HS-27A (cell line): ENCODE results near the gene NISCH.

Experiments used
- DNase-seq: peaks from one replicate; pipeline ENCODE4 v3.0.0-alpha.2; 2012; ENCODE audit warnings: low read depth, missing footprints

Gene NISCH

DNA sequence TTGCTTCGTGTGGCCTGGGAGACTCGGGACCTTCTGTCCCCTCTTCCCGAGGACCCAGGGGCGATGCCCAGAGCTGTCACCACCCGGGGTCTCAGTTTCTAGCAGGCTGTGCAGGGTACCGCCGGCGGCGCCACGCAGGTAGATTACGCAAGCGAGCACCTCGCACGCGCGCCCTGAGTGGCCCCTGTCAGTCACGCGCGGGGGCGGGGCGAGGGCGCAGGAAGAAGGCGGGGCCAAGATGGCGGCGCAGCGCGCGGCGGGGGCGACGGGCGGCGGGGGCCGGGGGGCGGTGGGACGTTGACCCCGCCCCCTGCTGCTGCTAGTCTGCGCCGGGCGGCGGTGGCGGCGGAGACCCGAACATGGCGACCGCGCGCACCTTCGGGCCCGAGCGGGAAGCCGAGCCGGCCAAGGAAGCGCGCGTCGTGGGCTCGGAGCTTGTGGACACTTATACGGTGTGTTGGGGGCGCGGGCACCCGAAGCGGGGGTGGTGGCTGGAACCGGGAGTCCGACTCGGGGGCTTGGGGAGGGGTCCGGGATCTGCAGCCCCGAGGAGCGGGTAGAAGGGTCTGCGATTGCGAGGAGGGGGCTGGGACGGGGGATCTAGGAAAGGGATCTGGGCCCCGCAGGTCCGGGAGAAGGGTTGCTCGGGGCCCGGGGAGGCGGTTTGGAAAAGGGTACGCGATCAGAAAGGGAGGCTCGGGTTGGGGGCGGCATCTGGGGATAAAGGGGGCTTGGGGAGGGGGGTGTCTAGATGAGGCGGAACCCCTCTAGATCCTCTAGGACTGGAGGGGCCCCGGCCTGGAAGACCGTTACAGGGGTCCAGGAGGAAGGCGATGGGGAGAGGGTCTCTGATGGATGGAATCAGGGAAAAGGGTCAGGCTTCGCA is at the start of gene NISCH:
Gene NISCH, plus strand, starts transcription at position 322 of the 886 bp plus-strand sequence. Its CDS starts 38 bp downstream, at position 360.
- DNase-seq: no peak

DNA sequence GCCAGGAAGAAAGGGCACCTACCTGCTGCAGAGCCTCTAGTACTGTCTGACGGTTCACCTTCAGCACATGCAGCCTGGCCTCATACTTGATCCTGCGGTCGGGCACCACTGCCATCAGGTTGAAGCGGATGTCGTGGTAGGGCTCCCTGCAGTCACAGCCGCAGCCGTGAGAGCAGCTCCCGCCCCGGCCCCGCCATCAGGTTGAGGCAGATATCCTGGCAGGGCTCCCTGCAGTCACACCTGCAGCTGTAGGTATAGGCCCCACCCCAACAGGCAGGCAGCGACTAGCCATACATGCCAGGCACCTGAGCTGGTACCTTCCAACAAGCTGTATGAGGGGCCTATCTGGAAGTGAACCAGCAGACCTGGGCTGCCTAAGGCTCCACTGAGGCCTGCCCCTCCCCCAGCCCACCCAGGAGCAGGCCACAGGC is 49.2 kb upstream of the NISCH start:
- DNase-seq: no peak

DNA sequence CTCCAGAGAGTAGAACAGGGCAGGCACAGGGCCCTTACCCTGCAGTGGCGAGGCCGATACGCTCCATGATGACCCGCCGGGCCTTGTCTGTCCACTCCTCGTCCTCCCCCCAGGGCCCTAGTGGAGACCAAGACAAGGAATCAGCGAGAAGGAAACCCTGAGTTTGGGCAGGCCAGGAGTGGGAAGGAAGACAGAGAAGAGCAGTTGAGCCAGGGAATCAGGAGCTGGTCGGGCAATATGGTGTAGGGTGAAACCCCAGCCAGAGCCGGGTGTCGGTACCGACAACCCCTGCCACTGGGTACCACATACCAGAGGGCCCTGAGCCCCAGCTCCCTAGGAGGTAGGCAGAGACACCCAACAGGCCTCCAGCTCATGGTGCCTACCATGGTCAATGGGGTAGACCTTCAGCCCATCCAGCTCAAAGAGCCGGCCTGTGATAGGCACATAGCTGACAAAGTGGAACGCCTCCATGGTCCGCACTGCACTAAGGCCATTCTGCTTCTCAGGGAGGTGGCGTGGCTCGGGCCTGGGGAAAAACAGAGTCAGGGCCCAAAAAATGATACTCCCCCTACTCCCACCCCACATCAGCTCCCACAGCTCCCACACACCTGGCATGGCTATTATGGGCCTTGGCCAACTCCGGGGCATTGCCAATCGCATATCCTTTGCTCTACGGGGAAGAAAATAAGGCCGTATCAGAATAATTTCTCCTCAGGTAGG is 48.5 kb upstream of the NISCH start:
- DNase-seq: no peak

DNA sequence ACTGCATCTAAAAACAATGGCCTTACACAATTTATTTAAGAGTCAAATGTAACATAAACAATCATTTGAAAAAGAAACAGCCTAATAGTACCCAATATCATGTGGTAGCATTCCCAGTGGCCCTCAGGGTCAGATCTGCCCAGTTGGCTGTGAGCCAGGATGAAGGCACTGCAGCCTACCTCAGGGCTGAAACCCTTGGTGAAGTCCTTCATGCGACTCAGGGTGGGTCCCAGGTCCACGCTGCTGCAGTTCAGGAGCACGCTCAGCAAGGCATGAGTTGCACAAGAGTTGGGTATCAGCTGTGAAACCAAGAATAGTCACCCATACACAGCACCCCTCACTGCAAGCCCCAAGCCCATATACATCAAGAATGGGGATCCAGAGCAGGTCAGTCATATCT is 47.6 kb upstream of the NISCH start:
- no peak for DNase-seq

DNA sequence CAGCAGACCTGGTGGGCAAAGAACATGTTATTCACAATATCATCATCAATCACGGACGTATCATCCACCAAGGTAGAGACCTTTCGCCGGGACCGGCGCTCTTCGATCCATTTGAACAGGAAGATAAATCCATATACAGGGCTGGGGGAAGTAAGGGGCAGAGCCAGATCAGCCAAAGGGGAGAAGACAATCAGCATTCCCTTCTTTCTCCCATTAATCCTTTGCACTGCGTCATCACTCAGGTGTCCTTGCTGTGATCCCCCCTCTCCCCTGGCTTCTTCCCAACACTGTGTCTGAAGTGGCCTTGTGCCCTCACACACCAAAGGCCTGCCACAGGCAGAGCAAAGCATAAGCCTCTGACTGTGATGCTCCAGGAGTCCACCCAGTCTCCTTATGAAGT is 46.9 kb upstream of the NISCH start:
- DNase-seq: no peak

DNA sequence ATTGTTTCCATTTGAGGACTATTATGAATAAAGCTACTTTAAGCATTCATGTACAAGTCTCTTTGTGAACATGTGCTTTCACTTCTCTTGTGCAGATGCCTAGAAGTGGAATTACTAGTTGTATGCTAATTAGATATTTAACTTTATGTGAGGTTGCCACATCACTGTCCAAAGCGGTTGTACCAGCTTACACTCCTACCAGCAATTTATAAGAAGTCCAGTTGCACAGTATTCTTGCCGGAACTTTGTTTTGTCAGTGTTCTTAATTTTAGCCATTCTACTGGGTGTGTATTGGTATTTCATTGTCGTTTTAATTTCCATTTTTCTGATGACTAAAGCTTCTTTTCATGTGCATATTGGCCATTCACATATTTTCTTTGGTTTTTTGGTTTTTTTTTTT is 39.6 kb upstream of the NISCH start:
- no peak for DNase-seq

DNA sequence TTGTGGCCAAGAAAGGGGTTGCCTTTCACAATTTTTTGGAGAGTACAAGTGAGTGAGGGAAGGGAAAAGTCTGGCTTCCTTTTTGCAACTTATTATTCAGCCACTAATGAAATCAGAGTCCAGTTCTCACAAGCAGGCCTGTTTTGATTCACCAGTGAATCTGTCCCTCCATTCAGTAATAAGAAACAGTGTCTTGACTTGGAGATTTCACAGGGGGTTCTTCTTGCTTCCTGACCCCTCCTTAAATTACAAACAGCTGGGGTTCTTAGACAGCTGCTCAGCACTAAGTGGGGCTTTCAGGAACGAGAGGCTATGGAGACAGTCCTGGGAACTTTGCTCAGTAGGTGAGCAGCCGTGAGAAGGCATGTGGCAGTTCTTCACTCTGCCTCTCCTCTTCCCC is 35.0 kb upstream of the NISCH start:
- no peak for DNase-seq

DNA sequence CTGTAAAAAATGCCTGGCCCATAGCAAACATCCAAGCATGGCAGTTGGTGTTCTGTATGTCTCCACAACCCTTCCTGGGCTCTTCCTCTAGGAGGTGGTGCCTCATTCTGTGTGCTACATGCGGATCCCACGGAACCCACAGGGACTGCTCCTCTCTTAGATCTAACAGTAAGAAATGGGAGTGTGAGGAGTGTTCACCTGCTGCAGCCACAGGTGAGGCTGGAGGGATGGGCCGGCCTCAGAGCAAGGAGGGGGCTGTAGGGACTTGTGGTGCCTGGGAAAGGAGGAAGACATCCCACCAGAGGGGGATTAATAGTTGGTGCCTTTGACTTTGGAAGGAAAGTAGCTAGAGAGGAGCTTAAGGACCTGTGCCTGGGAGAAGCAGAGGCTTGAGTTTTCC is 32.7 kb upstream of the NISCH start:
- DNase-seq: no peak

DNA sequence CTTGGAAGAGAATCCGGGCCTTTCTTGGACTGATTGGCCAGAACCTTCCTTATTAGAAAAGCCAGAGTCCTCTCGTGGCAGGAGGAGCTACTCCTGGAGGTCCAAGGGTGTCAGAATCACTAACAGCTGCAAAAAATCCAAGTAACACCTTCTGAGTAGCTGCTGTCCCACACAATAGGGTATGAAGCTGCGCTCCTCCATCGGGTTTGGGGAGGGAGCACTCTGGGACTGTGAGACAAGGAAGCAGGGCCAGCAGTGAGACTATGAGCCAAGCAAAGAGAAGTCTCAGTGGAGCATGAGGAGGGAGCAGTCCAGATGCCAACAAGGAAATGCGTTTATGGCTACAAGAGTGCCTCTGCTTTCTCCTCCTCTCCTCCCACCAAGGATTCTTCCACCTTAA is 32.2 kb upstream of the NISCH start:
- no peak for DNase-seq

DNA sequence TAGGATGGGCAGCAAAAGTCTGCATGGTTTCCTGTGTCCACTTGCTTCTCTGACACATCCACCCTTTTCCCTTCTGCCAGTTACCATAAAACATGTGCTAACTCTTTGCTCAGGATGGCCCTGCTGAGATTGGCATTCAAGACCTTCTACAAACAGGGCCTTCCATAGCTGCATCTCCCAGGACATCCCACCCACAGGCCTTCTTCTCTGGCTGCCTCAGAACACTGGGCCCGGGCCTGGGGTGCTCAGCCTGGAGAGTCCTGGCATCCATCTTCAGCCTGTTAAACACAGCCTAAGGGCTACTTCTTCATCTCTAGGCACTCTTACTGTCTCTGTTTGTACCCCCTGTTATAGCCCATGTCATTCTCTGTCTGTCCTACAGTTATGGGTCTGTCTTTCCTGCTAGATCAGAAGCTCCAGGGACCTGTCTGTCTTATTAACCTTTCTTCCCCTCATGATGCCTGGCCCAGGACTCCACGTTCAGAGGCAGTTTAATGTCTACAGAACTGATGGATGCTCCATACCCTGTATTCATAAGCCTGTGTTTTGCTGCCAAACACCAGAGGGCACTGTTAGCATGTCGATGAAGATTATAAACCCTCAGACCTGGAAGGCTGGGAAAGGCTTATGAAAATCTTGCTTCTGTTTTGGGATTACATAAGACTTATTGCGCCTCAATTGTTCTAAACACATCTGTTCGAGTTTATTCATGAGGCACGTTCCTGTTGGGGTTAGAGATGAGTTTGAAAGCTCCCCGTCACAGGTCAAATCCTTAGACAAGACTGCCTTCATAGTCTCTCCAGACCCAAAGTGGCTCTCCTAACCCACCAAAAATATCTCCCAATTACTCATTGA is 27.0 kb upstream of the NISCH start:
- no peak for DNase-seq

DNA sequence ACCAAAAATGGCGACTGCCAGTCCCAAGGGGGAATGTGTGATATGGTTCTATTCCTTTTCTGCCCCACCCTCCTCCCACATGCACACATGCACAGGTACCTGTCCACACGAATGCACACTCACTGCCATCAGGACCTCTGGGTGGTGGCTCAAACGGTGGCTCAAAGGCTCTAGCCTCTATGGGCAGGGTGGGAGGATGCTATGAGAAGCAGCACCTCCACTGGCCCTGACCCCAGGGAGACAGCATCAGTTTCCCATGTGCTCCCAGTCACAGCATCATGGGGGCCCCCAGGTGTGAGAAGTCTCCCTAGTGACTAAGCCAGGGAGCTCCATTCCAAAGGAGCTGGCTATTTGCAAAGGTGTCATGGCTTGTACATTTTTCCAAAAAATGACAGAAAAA is 26.4 kb upstream of the NISCH start:
- no peak for DNase-seq

DNA sequence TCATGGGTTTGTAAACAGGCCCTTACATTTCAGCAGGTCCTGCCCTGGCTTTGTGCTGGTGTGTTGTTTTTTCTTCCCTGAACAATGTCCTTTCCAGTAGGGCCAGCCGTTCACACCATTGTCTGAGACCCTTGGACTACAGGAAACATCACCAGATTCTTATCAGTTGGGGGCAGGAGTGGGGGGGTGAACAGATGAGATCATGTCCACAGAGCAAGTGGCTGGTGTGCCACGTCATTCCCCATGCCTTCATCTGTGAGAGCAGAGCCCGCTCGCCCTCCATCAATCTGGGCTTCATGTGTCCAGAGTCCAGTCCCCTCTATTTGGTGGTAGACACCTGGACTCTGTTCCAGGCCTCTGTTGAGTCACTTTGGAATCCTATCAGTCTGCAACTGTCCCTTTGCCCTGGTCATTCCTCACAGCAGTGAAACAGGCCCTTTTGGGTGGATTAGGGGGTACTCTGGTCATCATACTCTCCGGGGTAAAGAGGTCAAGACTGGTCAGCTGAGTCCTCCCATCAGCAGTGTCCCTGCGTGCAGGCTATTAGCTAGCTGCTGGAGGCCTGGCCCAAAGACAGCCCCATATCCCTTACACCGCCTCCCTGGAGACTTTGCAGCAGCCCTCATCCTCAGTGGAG is 25.5 kb upstream of the NISCH start:
- DNase-seq: no peak

DNA sequence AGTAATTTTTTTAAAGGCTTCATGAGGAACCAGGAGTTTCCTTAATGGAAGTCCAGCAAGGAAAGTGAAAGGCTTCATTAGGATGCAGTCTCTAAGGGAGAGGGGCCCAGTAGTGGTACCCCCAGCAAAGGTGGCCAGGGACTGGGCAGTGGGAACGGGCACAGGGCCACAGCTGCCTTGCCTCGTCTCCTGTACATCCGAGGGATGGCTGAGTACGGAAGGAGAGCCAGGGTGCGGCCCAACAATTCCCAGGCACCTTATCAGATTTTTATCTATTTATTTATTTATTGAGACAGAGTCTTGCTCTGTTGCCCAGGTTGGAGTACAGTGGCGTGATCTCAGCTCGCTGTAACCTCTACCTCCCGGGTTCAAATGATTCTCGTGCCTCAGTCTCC is 25.0 kb upstream of the NISCH start:
- DNase-seq: no peak

DNA sequence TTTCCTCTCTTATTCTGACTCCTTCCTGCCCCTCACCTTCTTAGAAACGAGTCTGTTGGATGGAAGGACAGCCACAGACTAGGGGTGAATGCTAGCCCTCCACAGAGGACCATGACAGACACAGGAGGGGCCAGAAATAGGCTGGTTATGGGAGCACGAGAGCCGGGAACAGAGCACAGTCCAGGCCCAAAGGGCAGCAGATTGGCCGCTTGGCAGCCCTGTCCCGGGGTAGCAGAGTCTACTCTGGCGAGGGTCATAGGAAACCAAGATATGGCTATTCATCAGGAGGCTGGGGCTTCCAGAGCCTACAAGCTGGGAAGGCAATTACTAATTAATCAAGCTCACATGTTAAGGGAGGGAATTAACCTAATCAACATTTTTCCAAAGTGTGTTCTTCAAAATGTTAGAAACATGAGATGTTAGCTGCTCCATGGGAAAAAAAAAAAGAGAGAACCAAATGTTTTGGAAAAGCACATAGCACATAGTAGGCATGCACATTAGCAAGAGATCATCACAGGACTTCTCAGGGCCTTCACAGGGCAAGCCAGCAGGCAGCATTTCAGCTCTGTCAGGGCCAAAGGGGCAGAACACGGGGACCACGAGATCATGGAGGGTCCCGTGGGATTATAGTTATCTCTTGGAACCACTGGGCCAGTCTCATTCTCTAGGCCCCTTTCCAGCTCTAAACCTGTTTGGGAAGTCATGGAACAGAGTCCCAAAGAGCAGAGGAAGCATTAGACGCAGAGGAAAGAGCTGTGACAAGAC is 23.8 kb upstream of the NISCH start:
- no peak for DNase-seq

DNA sequence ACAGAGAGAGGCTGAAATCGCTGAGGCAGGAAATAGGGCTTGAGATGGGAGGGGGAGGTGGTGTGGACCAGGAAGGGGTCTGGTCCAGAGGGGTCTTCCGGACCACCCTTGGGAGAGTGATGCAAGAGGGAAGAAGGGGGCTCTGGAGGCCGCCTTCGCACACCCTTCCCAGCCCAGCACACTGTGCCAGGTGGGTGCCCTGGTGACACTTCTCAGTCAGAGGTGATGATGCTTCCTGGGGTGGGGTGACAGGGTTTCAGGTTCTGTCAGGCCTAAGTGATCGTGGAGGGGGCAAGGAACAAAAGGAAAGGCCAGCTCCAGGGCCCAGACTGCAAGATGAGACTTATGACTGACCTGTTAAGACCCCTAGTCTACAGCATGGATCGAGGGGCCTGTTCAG is 23.2 kb upstream of the NISCH start:
- DNase-seq: no peak

DNA sequence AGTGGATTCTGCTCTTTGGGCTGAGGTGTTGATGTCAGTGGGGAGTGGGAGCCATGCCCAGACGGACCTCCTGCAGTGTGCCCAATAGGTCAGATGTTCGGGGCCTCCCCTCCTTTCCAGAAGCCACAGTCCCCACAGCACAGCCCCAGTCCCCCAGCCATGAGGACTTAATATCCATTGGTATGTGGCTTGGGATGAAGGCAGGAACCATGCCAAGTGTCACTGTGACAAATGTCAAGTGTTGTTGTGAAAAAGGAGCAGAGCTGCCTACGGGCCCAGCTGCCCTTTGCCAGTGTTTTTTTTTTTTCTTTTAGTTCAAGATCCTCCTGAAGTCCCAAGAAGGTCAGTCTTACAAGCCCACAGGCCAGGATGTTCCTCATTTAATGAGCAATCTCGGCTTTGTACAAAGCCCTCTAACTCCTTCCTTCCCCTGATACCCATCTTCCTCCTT is 22.7 kb upstream of the NISCH start:
- no peak for DNase-seq

DNA sequence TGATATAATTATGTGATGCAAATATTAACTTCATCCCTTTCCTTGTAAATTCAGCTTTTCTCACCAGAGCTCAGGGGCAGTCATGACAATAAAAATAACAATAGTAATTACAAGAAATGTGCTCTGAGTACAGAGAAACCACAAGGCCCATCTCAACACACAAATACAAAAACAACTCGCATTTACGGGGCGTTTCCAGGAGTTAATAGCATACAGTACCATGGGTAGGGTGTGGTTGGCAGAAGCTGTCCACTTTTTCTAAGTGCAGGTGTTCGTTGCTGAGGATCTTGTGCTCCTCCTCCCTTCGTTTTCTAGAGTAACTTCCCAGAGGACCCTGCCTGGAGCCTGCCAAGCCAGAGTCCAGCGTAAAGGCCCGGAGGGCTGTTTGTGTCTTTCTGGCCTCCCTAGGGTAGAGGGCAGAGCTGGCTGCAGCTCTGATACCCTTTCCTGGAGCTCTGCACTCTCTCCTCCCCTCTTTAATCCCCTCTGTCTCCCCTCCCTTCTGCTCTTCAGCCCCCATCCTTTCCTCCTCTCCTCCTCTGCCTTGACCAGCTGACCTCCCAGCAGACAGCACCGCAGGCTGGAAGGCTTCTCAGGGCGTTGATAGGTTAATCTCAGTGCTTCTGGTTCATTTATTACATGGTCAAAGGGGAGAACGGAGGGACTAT is 21.9 kb upstream of the NISCH start:
- no peak for DNase-seq

DNA sequence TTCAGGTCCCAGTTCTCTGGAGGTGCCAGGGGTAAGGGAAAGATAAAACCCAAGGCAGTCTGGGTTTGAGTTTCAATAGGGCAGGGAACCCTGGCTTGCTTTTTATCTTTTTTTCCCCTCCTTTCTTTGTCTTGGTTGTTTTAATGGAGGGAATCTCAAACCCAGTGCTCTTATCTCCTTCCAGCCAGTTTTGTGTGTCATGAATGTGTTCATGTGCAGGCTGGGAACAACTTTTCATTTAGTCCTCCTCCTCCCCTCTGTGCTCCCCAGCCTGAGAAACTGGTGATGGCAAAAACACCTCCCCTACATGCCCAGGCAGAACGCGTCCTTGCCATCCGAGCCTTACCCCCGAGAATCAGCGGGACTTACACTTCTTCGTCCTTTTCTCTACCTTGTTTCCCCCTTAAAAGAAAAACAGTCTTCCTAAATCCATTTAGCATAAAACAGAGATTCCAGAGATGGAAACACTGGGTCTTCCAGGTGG is 21.4 kb upstream of the NISCH start:
- no peak for DNase-seq

DNA sequence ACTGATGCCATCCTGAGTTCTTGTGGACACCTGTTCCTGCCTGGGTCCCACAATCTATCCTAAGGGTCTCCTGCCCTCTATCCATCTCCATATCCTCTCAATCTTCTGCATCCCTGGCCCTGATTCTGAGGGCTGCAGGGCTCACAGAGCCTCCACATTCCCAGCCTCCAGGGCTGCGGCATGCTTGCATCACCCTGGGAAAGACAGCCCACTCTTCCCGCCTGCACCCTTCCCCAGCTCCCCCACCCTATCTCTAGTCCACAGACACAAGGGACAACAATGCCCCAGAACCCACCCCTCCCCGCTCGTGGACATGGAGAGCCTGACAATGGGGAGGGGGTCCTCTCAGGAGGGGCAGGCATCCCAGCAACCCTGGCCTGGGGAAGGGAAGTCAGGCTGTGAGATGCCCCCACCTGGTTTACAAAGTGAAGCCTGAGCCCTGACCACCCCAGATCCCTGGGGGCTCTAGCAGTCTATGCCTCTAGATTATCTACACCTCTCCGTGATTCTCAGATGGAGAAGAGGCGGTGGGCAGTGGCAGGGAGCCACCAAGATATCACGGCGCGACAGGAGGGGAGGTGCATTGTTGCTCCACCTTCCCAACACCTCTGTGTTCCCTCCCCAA is 20.8 kb upstream of the NISCH start:
- DNase-seq: no peak
